Heart left ventricle (tissue), 13 donors: Measurements from ENCODE around the gene TMEM184C.

Source experiments
- POLR2A ChIP-seq, 2 donors: fragments of 450-650 bp; IDR thresholded peaks; one replicate each; pipeline ENCODE4 v1.6.1; 2017; ENCODE audit warnings: antibody characterized with exemption in 2 of 2, mild to moderate bottlenecking in 2 of 2, moderate library complexity in 2 of 2
- TF ChIP-seq, protein P1 (sequence below), 12 donors: fragments of 200-600 bp; sonication (generic) in 4 of 12; IDR thresholded peaks; one replicate each; pipeline versions ENCODE4 v1.5.0 to v1.8.0; 2018 to 2022; ENCODE audit warnings: antibody characterized with exemption in 12 of 12, mild to moderate bottlenecking in 5 of 12
- donor health status: ischemic (EF 13 %, LVEDD 7.1; RV severe dilation, severe dysfunction).
- donor health status: DM: no; HTN: yes; CAD: no.
- donor health status: DM: no; HTN: no; CAD: no.
- donor health status: ischemic (EF 25% LVEDD 6.9; RV normal size, moderate dysfunction).
- donor health status: ischemic (EF 25% LVEDD 5.7; RV mildly dilated, moderate dysfunction).
- donor health status: ischemic (EF 35%, LVEDD 5.7; RV mildly dilated, moderate dysfunction).
- donor health status: nonischemic (EF 11% LVEDD 7.7; RV severe dilation, severe dysfunction).
- donor health status: DM: yes; HTN: yes; CAD: no.
- donor health status: PGD.
- donor health status: ischemic (EF 29% LVEDD 5.4; RV normal size, mild dysfunction).
- donor health status: nonischemic (EF 23%, LVEDD 6.1; RV moderate dilation, normal function).

DNA sequence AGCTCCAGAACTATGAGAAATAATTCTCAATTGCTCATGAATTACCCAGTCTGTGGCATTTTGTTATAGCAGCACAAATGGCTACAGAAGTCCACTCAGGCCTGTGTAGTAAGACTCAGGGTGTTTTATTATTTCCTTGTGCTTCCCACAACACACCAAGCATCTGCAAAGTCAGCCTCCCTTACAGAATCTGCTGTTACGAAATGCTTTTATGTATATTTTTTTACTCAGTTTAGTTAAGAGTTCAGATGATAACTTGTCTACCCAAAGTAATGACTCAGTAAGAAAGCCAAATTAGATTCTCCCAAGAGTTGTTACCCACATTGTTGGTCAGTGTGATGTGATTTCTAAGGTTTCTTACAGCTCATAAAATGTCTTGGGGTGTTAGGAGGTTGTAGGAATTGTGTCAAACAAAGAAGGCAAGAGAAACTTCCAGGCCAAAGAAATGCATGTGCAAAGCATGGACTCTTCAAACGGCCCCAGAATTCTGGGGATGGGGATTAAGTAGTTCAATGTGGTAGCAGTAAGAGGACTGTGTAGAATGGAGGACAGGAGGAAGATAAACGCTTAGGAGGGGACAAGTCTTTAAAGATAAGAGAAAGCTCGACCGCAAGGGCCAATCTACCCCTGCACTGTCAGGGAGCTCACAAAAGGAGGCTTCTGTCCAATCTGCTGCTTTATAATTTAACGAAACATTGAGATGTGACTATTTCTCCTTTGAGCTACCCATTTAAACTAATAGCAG, 35.4 kb upstream of the TMEM184C start:
- TF ChIP-seq, protein P1, sequence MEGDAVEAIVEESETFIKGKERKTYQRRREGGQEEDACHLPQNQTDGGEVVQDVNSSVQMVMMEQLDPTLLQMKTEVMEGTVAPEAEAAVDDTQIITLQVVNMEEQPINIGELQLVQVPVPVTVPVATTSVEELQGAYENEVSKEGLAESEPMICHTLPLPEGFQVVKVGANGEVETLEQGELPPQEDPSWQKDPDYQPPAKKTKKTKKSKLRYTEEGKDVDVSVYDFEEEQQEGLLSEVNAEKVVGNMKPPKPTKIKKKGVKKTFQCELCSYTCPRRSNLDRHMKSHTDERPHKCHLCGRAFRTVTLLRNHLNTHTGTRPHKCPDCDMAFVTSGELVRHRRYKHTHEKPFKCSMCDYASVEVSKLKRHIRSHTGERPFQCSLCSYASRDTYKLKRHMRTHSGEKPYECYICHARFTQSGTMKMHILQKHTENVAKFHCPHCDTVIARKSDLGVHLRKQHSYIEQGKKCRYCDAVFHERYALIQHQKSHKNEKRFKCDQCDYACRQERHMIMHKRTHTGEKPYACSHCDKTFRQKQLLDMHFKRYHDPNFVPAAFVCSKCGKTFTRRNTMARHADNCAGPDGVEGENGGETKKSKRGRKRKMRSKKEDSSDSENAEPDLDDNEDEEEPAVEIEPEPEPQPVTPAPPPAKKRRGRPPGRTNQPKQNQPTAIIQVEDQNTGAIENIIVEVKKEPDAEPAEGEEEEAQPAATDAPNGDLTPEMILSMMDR (IDR thresholded peaks at IDR 0.05): no peak
- TF ChIP-seq POLR2A (IDR thresholded peaks at IDR 0.05): no peak
